ENCODE results near the gene ALCAM.

DNA sequence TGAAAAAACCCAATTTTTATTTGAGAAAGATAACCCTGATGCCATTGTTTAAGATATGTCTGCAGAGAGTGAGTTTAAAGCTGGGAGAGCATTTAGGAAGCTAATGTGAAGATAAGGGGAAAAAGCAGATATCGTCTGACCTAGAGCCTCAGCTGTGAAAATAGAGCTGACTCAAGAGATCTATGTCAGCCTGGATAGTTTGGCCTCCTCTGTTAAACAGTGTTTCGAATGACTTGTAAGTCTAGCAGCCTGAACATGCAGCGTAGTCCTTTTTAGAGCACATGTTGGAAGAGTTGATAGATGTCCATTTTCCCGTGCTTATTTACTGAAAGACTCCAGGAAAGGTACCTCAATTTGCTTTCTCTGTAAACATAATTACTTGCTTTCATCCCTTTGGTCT is 48.1 kb downstream of the ALCAM start:
- TF ChIP-seq, protein P1, sequence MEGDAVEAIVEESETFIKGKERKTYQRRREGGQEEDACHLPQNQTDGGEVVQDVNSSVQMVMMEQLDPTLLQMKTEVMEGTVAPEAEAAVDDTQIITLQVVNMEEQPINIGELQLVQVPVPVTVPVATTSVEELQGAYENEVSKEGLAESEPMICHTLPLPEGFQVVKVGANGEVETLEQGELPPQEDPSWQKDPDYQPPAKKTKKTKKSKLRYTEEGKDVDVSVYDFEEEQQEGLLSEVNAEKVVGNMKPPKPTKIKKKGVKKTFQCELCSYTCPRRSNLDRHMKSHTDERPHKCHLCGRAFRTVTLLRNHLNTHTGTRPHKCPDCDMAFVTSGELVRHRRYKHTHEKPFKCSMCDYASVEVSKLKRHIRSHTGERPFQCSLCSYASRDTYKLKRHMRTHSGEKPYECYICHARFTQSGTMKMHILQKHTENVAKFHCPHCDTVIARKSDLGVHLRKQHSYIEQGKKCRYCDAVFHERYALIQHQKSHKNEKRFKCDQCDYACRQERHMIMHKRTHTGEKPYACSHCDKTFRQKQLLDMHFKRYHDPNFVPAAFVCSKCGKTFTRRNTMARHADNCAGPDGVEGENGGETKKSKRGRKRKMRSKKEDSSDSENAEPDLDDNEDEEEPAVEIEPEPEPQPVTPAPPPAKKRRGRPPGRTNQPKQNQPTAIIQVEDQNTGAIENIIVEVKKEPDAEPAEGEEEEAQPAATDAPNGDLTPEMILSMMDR (IDR thresholded peaks at IDR 0.05; ENCODE audit: low read length): no peak
- TF ChIP-seq EZH2 (optimal IDR thresholded peaks at IDR 0.05; ENCODE audit: low read depth, low read length) (no peak), EZH2phosphoT487 (IDR thresholded peaks at IDR 0.05; ENCODE audit: low read length) (no peak)
